GM23338 (cell line): ENCODE results near the gene HECTD1. TPM values are rescaled to one million over a fixed set of nuclear protein-coding genes. Genes with fewer than 3 reads are reported as not detected.
A peak's percentile ranks its signal among the peaks of the same experiment; 100 is the strongest.

Experiments used
- ATAC-seq: fragments of 200-7000 bp; cut with Tn5 transposase; 3 replicates; pipeline ENCODE4 v1.9.1; 2020
- DNase-seq: peaks from one replicate; pipeline ENCODE4 v3.0.0-alpha.2; 2015; ENCODE audit warnings: low spot score
- H2AFZ ChIP-seq: fragments of 200-600 bp; sonication (generic); 2 replicates; pipeline ENCODE4 v1.8.0; 2016; ENCODE audit warnings: antibody characterized with exemption, mild to moderate bottlenecking, moderate library complexity
- H3F3A ChIP-seq: fragments of 200-600 bp; sonication (generic); replicated peaks from 2 replicates; pipeline ENCODE4 v1.8.0; 2017; ENCODE audit warnings: antibody characterized with exemption, mixed run types, low read depth
- H3K27ac ChIP-seq: fragments of 200-600 bp; sonication (generic); 2 replicates; pipeline ENCODE4 v1.6.1; 2016; ENCODE audit warnings: low read depth
- H3K27me3 ChIP-seq: fragments of 200-600 bp; sonication (generic); 2 replicates; pipeline ENCODE4 v1.8.0; 2016; ENCODE audit warnings: mild to moderate bottlenecking, mixed run types, moderate library complexity; ENCODE audit not compliant: insufficient read depth
- H3K36me3 ChIP-seq: fragments of 200-600 bp; sonication (generic); 2 replicates; pipeline ENCODE4 v1.8.0; 2016; ENCODE audit warnings: mild to moderate bottlenecking; ENCODE audit not compliant: insufficient read depth
- H3K4me1 ChIP-seq: fragments of 200-600 bp; sonication (generic); 2 replicates; pipeline ENCODE4 v1.8.0; 2016; ENCODE audit warnings: mild to moderate bottlenecking, moderate library complexity; ENCODE audit not compliant: insufficient read depth
- H3K4me2 ChIP-seq: fragments of 200-600 bp; sonication (generic); 2 replicates; pipeline ENCODE4 v1.7.1; 2017; ENCODE audit warnings: mixed run types
- H3K4me3 ChIP-seq: fragments of 200-600 bp; sonication (generic); 2 replicates; pipeline ENCODE4 v1.6.1; 2016; ENCODE audit warnings: mixed run types
- H3K79me2 ChIP-seq: fragments of 200-600 bp; sonication (generic); replicated peaks from 2 replicates; pipeline ENCODE4 v1.8.0; 2017; ENCODE audit warnings: mild to moderate bottlenecking; ENCODE audit not compliant: insufficient read depth
- H3K9me2 ChIP-seq: fragments of 200-600 bp; sonication (generic); 2 replicates; pipeline ENCODE4 v1.8.0; 2017; ENCODE audit not compliant: insufficient read depth
- H4K20me1 ChIP-seq: fragments of 200-600 bp; sonication (generic); replicated peaks from 2 replicates; pipeline ENCODE4 v1.8.0; 2017; ENCODE audit warnings: mild to moderate bottlenecking; ENCODE audit not compliant: insufficient read depth
- H3K27ac Mint-ChIP-seq: 2 replicates; pipeline ENCODE4 v1.8.0; 2020; ENCODE audit warnings: inconsistent platforms, mild to moderate bottlenecking, moderate library complexity, mixed read lengths
- H3K27me3 Mint-ChIP-seq: 3 replicates; pipeline ENCODE4 v1.8.0; 2022; ENCODE audit warnings: low read depth, mild to moderate bottlenecking, moderate library complexity, mixed read lengths, inconsistent platforms; ENCODE audit not compliant: insufficient read depth, poor library complexity
- H3K36me3 Mint-ChIP-seq: 3 replicates; pipeline ENCODE4 v1.8.0; 2021; ENCODE audit warnings: low read depth, mild to moderate bottlenecking, inconsistent platforms, moderate library complexity, mixed read lengths
- H3K4me1 Mint-ChIP-seq: 3 replicates; pipeline ENCODE4 v1.8.0; 2020; ENCODE audit warnings: mild to moderate bottlenecking, inconsistent platforms, mixed read lengths
- H3K4me3 Mint-ChIP-seq: 3 replicates; pipeline ENCODE4 v1.8.0; 2021; ENCODE audit warnings: moderate library complexity, mild to moderate bottlenecking, inconsistent platforms, mixed read lengths
- H3K9me3 Mint-ChIP-seq: 3 replicates; pipeline ENCODE4 v1.8.0; 2020; ENCODE audit warnings: moderate library complexity, mild to moderate bottlenecking, inconsistent platforms, mixed read lengths
- CREB1 ChIP-seq: fragments of 250-450 bp; sonication (Bioruptor Pico); IDR thresholded peaks from 2 replicates; pipeline ENCODE4 v1.5.0; 2020; ENCODE audit warnings: low read depth, mild to moderate bottlenecking, moderate library complexity
- CTCF ChIP-seq, 2 experiments: fragments of 200-600 bp in 1 of 2; sonication (generic) in 1 of 2; conservative IDR thresholded peaks; 2 replicates each; pipeline versions ENCODE4 v1.5.1 to v1.6.1; 2016 to 2017; ENCODE audit warnings: antibody characterized with exemption in 2 of 2, low read depth in 2 of 2, mild to moderate bottlenecking in 2 of 2, moderate library complexity in 1 of 2
- ETS1 ChIP-seq: IDR thresholded peaks from 2 replicates; pipeline ENCODE4 v1.6.1; 2016; ENCODE audit warnings: antibody characterized with exemption
- EZH2 ChIP-seq: fragments of 200-600 bp; sonication (generic); IDR thresholded peaks from one replicate; pipeline ENCODE4 v1.8.0; 2017; ENCODE audit warnings: antibody characterized with exemption, mild to moderate bottlenecking, low read depth; ENCODE audit not compliant: unreplicated experiment
- JUNB ChIP-seq: IDR thresholded peaks from one replicate; pipeline ENCODE4 v1.6.1; 2016; ENCODE audit warnings: antibody characterized with exemption; ENCODE audit not compliant: unreplicated experiment
- POLR2AphosphoS5 ChIP-seq: IDR thresholded peaks from 2 replicates; pipeline ENCODE4 v1.6.1; 2016; ENCODE audit warnings: antibody characterized with exemption, low read depth
- REST ChIP-seq: IDR thresholded peaks from one replicate; pipeline ENCODE4 v1.6.1; 2018; ENCODE audit warnings: antibody characterized with exemption; ENCODE audit not compliant: unreplicated experiment
- STAT1 ChIP-seq: IDR thresholded peaks from one replicate; pipeline ENCODE4 v1.6.1; 2016; ENCODE audit warnings: antibody characterized with exemption; ENCODE audit not compliant: unreplicated experiment
- ZNF114 ChIP-seq: fragments of 250-450 bp; sonication (Bioruptor Pico); IDR thresholded peaks from 2 replicates; pipeline ENCODE4 v1.5.0; 2020; ENCODE audit warnings: mild to moderate bottlenecking, moderate library complexity
- ZNF462 ChIP-seq: fragments of 250-450 bp; sonication (Bioruptor Pico); IDR thresholded peaks from 2 replicates; pipeline ENCODE4 v1.5.0; 2020; ENCODE audit warnings: mild to moderate bottlenecking, moderate library complexity
- polyA plus RNA-seq: library from polyadenylated mRNA; unstranded; fragments of >200 nt; fragmentation: Nextera tagmentation; extraction: Ambion mirVana; gene quantifications from 2 replicates; pipeline ENCODE4 v1.2.1, GENCODE V29; 2016
- total RNA-seq: library from RNA; depleted of rRNA; stranded (reverse); fragments of >200 nt; shearing (Covaris generic); gene quantifications from 2 replicates; pipeline ENCODE4 v1.2.3, GENCODE V29; 2014

The HECTD1 gene
- total and polyA plus RNA-seq, 2 experiments from 2014 or later, result 42.1 to 132 TPM

GRCh38 chr14:31166271-31166561, 41.4 kb downstream of the HECTD1 start:
- H3K4me2 ChIP-seq, result no peak overlapping the region
- H3K27me3 ChIP-seq, result no peaks in the 10 kb centered on the region
- ATAC-seq (no peak), DNase-seq (no peak)
- no peaks in the 10 kb centered on the region for H3K9me3 Mint-ChIP-seq
- H3K27ac ChIP-seq, result no peak overlapping the region
- no peak overlapping the region for H2AFZ ChIP-seq
- H3K4me1 Mint-ChIP-seq, result no peaks in the 10 kb centered on the region
- H3K4me3 Mint-ChIP-seq, result no peak overlapping the region
- no peaks in the 10 kb centered on the region for H3F3A ChIP-seq
- H3K79me2 ChIP-seq, result no peaks in the 10 kb centered on the region
- H4K20me1 ChIP-seq, result peaks cover 4% of the 10 kb centered on the region; the same call in 1 of the 2 replicates
- peaks cover 70% of the 10 kb centered on the region for H3K36me3 Mint-ChIP-seq
- peaks cover 4% of the 10 kb centered on the region for H3K27me3 Mint-ChIP-seq
- no peaks in the 10 kb centered on the region for H3K4me1 ChIP-seq
- no peak overlapping the region for H3K4me3 ChIP-seq
- no peak overlapping the region for H3K27ac Mint-ChIP-seq
- no peaks in the 10 kb centered on the region for H3K9me2 ChIP-seq
- H3K36me3 ChIP-seq, result peaks cover 21% of the 10 kb centered on the region
- TF ChIP-seq REST (no peak), CTCF (conservative IDR thresholded peaks at IDR 0.05; ENCODE audit: low read depth in 2 of 2) (no peak), JUNB (no peak), POLR2AphosphoS5 (no peak), EZH2 (no peak), ZNF114 (CRISPR knock-in tag) (no peak), CREB1 (CRISPR knock-in tag) (no peak)

- Histone ChIP-seq H3K4me3 (no peak overlapping the region), H3K36me3 (peaks cover 13% of the 10 kb centered on the region)
- TF ChIP-seq STAT1 (no peak), ETS1 (no peak), CREB1 (CRISPR knock-in tag) (no peak), JUNB (no peak), ZNF462 (CRISPR knock-in tag) (no peak), EZH2 (no peak)
Observed at GRCh38 chr14:31164115-31164514, 43.5 kb downstream of the HECTD1 start.

More at GRCh38 chr14:31164115-31164514, 43.5 kb downstream of the HECTD1 start:
- H3K36me3 Mint-ChIP-seq, result peaks cover 56% of the 10 kb centered on the region
- Histone ChIP-seq H3K27me3 (no peaks in the 10 kb centered on the region), H3K27ac (peak overlapping the region; percentile 39; the same call in 1 of the 2 replicates), H4K20me1 (0 out of 2 replicates have a peak, but pooled peaks cover 7% of the 10 kb centered on the region), H3F3A (no peaks in the 10 kb centered on the region), H2AFZ (no peak overlapping the region), H3K4me1 (no peaks in the 10 kb centered on the region), H3K4me2 (no peak overlapping the region), H3K79me2 (no peaks in the 10 kb centered on the region), H3K9me2 (no peaks in the 10 kb centered on the region)
- H3K4me1 Mint-ChIP-seq, result no peaks in the 10 kb centered on the region
- no peak overlapping the region for H3K4me3 Mint-ChIP-seq
- DNase-seq (no peak), ATAC-seq (no peak)
- peaks cover 4% of the 10 kb centered on the region for H3K27me3 Mint-ChIP-seq
- no peaks in the 10 kb centered on the region for H3K9me3 Mint-ChIP-seq
- H3K27ac Mint-ChIP-seq, result no peak overlapping the region
